Upper lobe of right lung (tissue), 1 donor: Measurements from ENCODE around the gene CD86. TPM values are rescaled to one million over a fixed set of nuclear protein-coding genes. Genes with fewer than 3 reads are reported as not detected.

Experiments
- ATAC-seq: fragments of 200-7000 bp; cut with Tn5 transposase; one replicate; pipeline ENCODE4 v1.9.1; 2020; ENCODE audit warnings: mild to moderate bottlenecking, moderate library complexity
- DNase-seq: peaks from one replicate; pipeline ENCODE4 v3.0.0-alpha.2; 2020
- H3K27ac ChIP-seq: fragments of 200-600 bp; one replicate; pipeline ENCODE4 v1.8.0; 2022
- H3K27me3 ChIP-seq: fragments of 200-600 bp; one replicate; pipeline ENCODE4 v1.8.0; 2022; ENCODE audit warnings: mild to moderate bottlenecking
- H3K36me3 ChIP-seq: fragments of 200-600 bp; one replicate; pipeline ENCODE4 v1.8.0; 2022
- H3K4me1 ChIP-seq: fragments of 200-600 bp; one replicate; pipeline ENCODE4 v1.8.0; 2022
- H3K4me3 ChIP-seq: fragments of 200-600 bp; one replicate; pipeline ENCODE4 v1.8.0; 2022; ENCODE audit warnings: mild to moderate bottlenecking
- H3K9me3 ChIP-seq: fragments of 200-600 bp; one replicate; pipeline ENCODE4 v1.8.0; 2022
- intact Hi-C: fragments of 100-400 bp; cut with DNase I; formaldehyde crosslinking; loops from one replicate; pipeline ENCODE4 v1.11.0; 2022
- total RNA-seq: library from RNA; stranded (reverse); fragmentation: NEBNext Ultra II Directional; extraction: Animal tissue kit (Norgen Biotek cat#: 25700); gene quantifications from one replicate; pipeline ENCODE4 v1.2.1, GENCODE V29; 2021
- TF ChIP-seq, protein P1 (sequence below): fragments of 200-600 bp; IDR thresholded peaks from one replicate; pipeline ENCODE4 v1.8.0; 2022; ENCODE audit warnings: antibody characterized with exemption
- donor health status: DM: no; HTN: yes; CAD: no; lungs with severe emphysema.

Gene CD86
- total RNA-seq, 1 donor from 2014 or later: 27.4 TPM

DNA sequence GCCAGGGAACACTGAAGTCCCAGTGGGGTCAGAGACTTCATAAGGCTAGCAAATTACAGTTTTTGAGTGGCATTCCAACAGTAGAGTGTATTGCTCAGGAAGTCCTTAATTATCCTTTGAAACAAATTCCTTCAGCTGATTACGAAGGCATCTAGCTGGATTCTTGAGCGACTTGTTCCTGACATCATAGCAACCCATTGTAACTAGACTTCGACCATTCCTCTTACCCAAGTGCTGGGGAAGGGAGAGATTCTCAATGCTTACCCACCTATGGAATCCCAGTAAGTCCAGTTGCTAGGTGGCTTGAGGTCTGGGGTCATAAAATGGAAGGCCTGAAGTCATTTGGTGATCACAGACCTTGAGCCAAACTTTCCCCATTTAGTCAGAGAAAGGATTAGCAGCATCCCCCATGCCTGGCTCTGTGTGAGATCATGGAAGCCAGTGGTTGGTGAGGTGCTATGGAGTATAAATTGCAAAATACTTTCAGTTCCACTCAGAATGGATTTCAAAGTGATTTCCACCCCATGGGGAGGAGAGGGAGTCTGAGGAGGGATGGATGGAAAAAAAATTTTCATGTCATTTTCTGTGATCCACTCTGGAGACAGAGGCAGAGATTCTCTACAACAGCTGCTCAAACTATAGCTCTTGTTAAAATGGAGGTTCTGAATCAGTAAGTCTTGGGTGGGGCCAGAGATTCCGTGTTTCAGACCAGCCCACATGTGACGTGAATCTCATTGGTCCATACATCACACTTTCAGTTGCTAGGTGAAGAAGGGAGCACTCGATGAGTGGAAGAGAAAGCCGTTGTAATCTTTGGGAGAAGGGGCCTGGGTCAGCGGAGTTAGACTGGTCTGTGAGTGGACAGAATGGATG is 45.7 kb downstream of the CD86 start:
- DNase-seq (no peak), ATAC-seq (peak; percentile 26)
- Histone ChIP-seq H3K27me3 (no peaks in the 10 kb centered on the region), H3K9me3 (no peaks in the 10 kb centered on the region), H3K27ac (no peak overlapping the region), H3K4me1 (no peaks in the 10 kb centered on the region), H3K36me3 (no peaks in the 10 kb centered on the region), H3K4me3 (no peak overlapping the region)
- TF ChIP-seq, protein P1, sequence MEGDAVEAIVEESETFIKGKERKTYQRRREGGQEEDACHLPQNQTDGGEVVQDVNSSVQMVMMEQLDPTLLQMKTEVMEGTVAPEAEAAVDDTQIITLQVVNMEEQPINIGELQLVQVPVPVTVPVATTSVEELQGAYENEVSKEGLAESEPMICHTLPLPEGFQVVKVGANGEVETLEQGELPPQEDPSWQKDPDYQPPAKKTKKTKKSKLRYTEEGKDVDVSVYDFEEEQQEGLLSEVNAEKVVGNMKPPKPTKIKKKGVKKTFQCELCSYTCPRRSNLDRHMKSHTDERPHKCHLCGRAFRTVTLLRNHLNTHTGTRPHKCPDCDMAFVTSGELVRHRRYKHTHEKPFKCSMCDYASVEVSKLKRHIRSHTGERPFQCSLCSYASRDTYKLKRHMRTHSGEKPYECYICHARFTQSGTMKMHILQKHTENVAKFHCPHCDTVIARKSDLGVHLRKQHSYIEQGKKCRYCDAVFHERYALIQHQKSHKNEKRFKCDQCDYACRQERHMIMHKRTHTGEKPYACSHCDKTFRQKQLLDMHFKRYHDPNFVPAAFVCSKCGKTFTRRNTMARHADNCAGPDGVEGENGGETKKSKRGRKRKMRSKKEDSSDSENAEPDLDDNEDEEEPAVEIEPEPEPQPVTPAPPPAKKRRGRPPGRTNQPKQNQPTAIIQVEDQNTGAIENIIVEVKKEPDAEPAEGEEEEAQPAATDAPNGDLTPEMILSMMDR: no peak
- intact Hi-C loops: no loop called here

GRCh38 chr3:122101646-122102045 is 46.5 kb downstream of the CD86 start:
- H3K27me3 ChIP-seq: no peaks in the 10 kb centered on the region
- intact Hi-C loops: no loop called here
- TF ChIP-seq, protein P1: peak; percentile 49
- no peaks in the 10 kb centered on the region for H3K36me3 ChIP-seq
- no peak for DNase-seq
- no peak overlapping the region for H3K27ac ChIP-seq
- H3K4me3 ChIP-seq: no peak overlapping the region
- H3K9me3 ChIP-seq: no peaks in the 10 kb centered on the region
- ATAC-seq: peak; percentile 67
- H3K4me1 ChIP-seq: no peaks in the 10 kb centered on the region

DNA sequence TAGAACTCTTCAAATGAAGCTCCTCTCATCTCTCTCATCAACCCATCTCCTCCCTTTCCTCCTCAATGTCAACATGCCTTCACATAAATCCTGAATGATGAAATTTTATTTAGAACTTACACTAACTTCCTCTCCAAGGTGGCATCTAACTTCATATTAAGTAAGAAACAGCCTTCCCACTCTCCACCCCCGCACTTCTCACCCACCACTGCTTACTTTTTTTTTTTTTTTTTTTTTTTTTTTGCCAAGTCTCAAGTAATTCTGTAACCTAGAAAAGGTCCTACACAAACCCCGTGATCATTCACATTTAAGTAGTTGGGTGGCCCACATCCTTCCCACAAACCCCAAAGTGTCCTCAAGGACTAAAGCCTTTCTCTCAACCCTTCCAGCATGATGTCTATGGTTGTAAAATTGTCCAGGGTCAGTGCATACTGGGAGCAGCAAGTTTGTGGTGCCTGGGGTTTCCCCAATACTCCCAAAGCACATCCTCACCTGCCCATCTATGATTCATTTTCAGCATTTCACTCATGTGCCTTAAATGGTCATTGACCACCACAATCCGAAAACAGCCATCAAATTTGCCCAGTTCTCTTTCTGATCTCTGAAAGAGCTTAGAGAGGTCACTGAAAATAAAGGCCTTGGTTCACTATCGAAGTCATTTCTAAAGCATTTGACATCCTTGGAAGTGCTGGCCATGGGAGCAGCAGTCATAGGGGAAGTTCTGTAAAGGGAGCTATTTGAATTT is 47.2 kb downstream of the CD86 start:
- no peaks in the 10 kb centered on the region for H3K36me3 ChIP-seq
- H3K4me1 ChIP-seq: no peaks in the 10 kb centered on the region
- H3K4me3 ChIP-seq: no peak overlapping the region
- TF ChIP-seq, protein P1: no peak
- no peaks in the 10 kb centered on the region for H3K9me3 ChIP-seq
- no peaks in the 10 kb centered on the region for H3K27me3 ChIP-seq
- intact Hi-C loops: no loop called here
- ATAC-seq (peak; percentile 45), DNase-seq (no peak)
- H3K27ac ChIP-seq: no peak overlapping the region

- intact Hi-C loops: no loop called here
- H3K4me3 ChIP-seq: no peak overlapping the region
- DNase-seq: no peak
- ATAC-seq: no peak
- H3K27me3 ChIP-seq: no peaks in the 10 kb centered on the region
- no peak overlapping the region for H3K27ac ChIP-seq
- no peaks in the 10 kb centered on the region for H3K4me1 ChIP-seq
- no peaks in the 10 kb centered on the region for H3K36me3 ChIP-seq
- TF ChIP-seq, protein P1: no peak
- no peaks in the 10 kb centered on the region for H3K9me3 ChIP-seq
These were observed 48.8 kb downstream of the CD86 start for GRCh38 chr3:122103821-122104514.

GRCh38 chr3:122104515-122105194 is 49.5 kb downstream of the CD86 start:
- no peak overlapping the region for H3K4me3 ChIP-seq
- intact Hi-C loops: no loop called here
- H3K4me1 ChIP-seq: no peaks in the 10 kb centered on the region
- DNase-seq (no peak), ATAC-seq (no peak)
- H3K36me3 ChIP-seq: no peaks in the 10 kb centered on the region
- H3K27ac ChIP-seq: no peak overlapping the region
- TF ChIP-seq, protein P1: no peak
- no peaks in the 10 kb centered on the region for H3K27me3 ChIP-seq
- H3K9me3 ChIP-seq: no peaks in the 10 kb centered on the region
